Fibroblast of skin of left quadriceps (primary cell): ENCODE results near the gene PDHB.

Experiments used
- DNase-seq, 2 experiments: peaks; one replicate each; pipeline ENCODE4 v3.0.0-alpha.2; 2013; ENCODE audit warnings: low read depth in 2 of 2

PDHB gene

DNA sequence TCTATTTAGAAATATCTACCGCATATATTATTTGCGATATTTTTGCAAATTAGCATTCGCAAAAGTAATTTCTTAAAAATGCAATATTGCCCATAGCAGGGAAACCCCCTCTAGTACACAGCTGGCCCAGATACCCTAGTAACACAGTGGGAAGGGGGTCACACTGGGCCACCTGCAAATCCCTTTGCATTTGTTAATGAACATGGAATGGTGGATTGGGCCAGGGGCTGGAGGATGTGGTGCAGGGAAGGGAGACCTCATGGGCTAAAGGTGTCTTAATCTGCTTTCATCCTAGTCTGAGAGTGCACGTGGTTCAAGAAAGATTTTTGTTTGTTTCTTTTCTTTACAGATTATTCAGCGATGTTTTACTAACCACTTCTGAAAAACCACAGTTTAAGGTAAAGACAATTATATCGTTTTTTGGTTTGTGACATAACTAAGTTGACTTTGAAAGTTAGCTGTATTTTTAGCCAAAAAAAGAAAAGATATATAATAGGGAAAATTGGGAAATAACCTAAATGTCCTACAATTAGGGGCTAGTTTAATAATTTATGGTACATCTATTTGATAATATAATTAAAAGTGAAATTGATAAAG lies 30.0 kb downstream of the PDHB start:
- no peak for DNase-seq

- no peak for DNase-seq
Observed at GRCh38 chr3:58398669-58399333, 34.8 kb downstream of the PDHB start.

- DNase-seq = no peak
Observed at GRCh38 chr3:58394339-58394738, 39.3 kb downstream of the PDHB start.

DNA sequence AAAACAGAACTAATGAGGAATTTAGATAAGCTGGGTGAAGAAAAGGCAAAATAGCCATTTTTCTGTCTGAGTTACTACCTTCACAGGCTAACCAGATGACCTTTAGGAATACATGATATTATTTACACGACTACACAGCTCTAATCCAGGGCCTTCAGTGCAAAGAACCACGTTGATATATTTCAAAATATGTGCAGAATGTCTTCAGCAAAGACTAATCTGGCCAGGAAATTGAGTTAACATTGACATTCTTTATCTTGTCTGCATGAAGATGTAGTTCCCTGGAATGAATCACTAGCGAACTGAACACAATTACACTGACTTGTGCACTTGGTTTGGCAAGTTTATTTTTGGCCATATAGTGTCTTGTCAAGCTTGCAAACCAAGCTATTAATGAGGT lies 41.5 kb downstream of the PDHB start:
- DNase-seq = no peak

DNA sequence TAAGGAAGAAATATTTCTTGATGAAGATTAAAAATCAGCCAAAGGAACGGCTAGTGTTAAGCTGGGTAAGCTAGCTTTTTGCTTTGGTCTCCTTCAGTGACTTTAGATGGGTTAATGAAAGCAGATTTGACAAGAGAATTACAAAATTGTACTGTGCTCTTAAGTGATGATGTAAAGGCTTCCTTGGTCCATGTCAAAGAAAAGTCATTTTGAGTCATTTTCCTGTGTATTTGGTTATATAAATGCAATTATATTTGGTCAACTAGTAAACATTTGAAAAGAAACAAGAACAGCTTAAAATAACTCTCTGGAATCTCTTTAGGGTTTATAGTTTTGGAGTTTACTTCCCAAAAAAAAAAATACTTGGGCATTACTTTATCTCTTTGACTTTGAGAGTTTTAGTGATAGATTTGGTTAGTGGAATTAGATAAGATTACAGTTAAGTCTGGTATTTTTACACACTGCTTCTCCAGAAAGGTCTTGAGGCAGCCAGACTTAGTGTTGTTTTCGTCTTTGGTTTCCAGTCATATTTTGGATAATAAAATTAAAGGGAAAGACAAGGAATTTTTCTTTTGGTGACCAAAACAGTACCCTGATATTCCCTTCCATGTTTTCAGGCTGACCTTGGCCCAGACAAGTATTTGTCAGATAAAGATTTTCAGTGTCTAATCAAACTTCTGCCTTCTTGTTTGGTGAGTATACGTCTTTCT lies 42.3 kb downstream of the PDHB start:
- no peak for DNase-seq

DNA sequence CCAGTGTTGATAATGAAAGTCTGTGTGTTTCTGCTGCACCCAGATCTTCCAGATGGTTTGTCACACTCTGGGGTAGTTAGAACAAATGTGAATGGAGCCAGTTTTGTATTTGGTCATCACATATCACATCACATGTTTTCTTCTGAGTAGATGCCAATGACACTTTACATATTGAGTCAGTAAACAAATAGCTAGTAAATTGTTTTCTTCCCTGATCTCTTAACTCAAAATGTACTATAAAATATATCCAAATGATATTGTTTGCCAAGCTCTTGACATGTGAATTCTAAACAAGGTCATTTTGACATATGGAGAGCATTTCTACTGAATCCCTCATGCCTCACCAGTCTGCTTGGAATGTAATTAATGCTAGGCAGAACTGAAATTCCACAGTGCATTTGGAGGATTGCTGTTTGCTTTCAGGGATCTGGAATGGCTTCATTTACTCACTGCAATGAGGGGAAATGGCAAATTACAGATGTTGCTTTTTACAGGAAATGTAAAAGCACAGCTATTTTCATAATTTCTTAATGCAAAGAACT lies 45.0 kb downstream of the PDHB start:
- peak; percentile 88 to 90 for DNase-seq

- DNase-seq = no peak
Observed at GRCh38 chr3:58387650-58388546, 45.7 kb downstream of the PDHB start.

DNA sequence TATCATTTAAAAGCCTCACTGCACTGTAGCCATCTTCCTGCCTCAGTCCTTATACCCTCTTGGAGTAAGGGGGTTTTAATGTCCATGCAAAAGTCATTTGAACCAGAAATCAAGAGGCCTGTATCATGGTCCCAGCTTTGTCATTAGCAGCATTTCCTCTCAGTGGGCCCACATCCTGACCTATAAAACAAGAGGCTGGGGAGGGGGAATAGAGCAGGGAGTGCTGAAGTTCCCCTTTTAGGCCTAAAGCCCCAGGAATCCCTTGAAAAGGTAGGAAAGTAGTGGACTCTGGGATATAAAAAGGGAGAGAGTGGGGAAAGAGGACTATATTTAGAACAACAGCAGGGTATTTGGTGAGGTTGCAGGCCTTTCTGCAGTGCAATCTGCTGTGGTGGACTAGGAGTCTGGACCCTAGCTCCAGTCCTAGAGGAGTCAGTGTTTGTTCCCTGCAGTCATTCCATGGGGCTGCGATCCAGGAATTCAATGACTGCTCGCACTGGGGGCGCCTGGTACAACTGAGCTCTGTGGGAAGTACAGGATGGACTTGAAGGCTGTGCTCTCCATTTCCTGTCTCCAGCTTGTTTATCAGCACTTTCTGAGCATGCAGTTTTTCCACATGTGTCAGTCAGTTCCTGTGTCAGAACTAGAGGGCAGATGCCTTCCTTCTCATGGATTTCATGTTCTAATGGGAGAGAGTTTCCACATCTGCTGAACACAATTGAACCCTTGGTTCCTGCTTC lies 46.8 kb downstream of the PDHB start:
- DNase-seq = peak; percentile 51 to 52

- no peak for DNase-seq
Observed at GRCh38 chr3:58384381-58385090, 49.1 kb downstream of the PDHB start.

GRCh38 chr3:58383904-58384303 lies 49.7 kb downstream of the PDHB start:
- peak; percentile 99 for DNase-seq

DNA sequence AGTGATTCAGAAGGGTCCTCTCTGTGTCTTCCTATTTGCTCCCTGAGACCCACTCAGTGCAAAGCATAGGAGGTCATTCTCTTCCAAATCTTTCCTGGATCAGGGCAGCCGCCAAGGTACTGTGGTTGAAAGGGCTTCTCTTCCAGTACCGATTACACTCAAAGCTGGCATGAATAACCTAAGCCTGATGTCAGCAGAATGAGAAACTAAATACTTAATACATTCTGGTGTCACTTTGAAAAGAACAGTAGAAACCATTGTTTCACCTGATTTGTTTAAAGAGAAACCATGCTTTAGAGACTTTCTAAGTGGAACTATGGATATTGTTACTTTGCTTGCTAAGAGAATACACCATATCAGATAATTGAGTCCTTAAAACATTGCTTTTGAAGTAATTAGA lies 50.2 kb downstream of the PDHB start:
- DNase-seq = no peak

GRCh38 chr3:58379351-58380073 lies 54.1 kb downstream of the PDHB start:
- DNase-seq = no peak

GRCh38 chr3:58377750-58378149 lies 55.9 kb downstream of the PDHB start:
- no peak for DNase-seq
